ENCODE measurements around the gene HTT. TPM values are rescaled to one million over a fixed set of nuclear protein-coding genes. Genes with fewer than 3 reads are reported as not detected.
"Not testable (repeated sequence)": the region's sequence is repeated elsewhere in the genome, so short reads cannot be mapped to it uniquely, and the experiment has no call there.

Gene HTT
- total RNA-seq, 1 donor from 2014 or later = 66.1 TPM

- DNase-seq (ENCODE audit: low read depth) = no peak
Measured at GRCh38 chr4:3077796-3078195, 3.3 kb downstream of the HTT start.

- DNase-seq (ENCODE audit: low read depth) = no peak
Measured at GRCh38 chr4:3079694-3080123, 5.2 kb downstream of the HTT start.

- no peak for DNase-seq (ENCODE audit: low read depth)
Measured at GRCh38 chr4:3082925-3083515, 8.5 kb downstream of the HTT start.

- DNase-seq (ENCODE audit: low read depth) = no peak
Measured at GRCh38 chr4:3083732-3084131, 9.3 kb downstream of the HTT start.

GRCh38 chr4:3085948-3086670 lies 11.6 kb downstream of the HTT start:
- DNase-seq (ENCODE audit: low read depth) = no peak

- DNase-seq (ENCODE audit: low read depth) = no peak
Measured at GRCh38 chr4:3087115-3087797, 12.8 kb downstream of the HTT start.

- no peak for DNase-seq (ENCODE audit: low read depth)
Measured at GRCh38 chr4:3091464-3091863, 17.0 kb downstream of the HTT start.

- not testable (repeated sequence) for DNase-seq (ENCODE audit: low read depth)
Measured at GRCh38 chr4:3094701-3095100, 20.2 kb downstream of the HTT start.

GRCh38 chr4:3096202-3096601 lies 21.7 kb downstream of the HTT start:
- DNase-seq (ENCODE audit: low read depth) = no peak

- DNase-seq (ENCODE audit: low read depth) = no peak
Measured at GRCh38 chr4:3098346-3098745, 23.9 kb downstream of the HTT start.

GRCh38 chr4:3106339-3107186 lies 32.1 kb downstream of the HTT start:
- DNase-seq (ENCODE audit: low read depth) = peak; percentile 90

GRCh38 chr4:3107271-3107670 lies 32.8 kb downstream of the HTT start:
- no peak for DNase-seq (ENCODE audit: low read depth)

GRCh38 chr4:3107691-3108121 lies 33.2 kb downstream of the HTT start:
- no peak for DNase-seq (ENCODE audit: low read depth)

- no peak for DNase-seq (ENCODE audit: low read depth)
Measured at GRCh38 chr4:3108211-3108610, 33.7 kb downstream of the HTT start.

- no peak for DNase-seq (ENCODE audit: low read depth)
Measured at GRCh38 chr4:3111461-3111860, 37.0 kb downstream of the HTT start.

GRCh38 chr4:3112201-3112600 lies 37.7 kb downstream of the HTT start:
- no peak for DNase-seq (ENCODE audit: low read depth)

- DNase-seq (ENCODE audit: low read depth) = no peak
Measured at GRCh38 chr4:3112609-3113469, 38.4 kb downstream of the HTT start.

GRCh38 chr4:3114377-3114776 lies 39.9 kb downstream of the HTT start:
- no peak for DNase-seq (ENCODE audit: low read depth)

- no peak for DNase-seq (ENCODE audit: low read depth)
Measured at GRCh38 chr4:3115637-3116270, 41.3 kb downstream of the HTT start.

GRCh38 chr4:3116955-3117354 lies 42.5 kb downstream of the HTT start:
- DNase-seq (ENCODE audit: low read depth) = no peak
